NOMO-1 treated with DMSO at 0.1 percent for 48 hours (cell line): Measurements from ENCODE around the gene NOS1.

Experiments
- DNase-seq: peaks from one replicate; lab custom pipeline; 2025; ENCODE audit not compliant: unreplicated experiment; lab: John Stamatoyannopoulos, UW

Gene NOS1

DNA sequence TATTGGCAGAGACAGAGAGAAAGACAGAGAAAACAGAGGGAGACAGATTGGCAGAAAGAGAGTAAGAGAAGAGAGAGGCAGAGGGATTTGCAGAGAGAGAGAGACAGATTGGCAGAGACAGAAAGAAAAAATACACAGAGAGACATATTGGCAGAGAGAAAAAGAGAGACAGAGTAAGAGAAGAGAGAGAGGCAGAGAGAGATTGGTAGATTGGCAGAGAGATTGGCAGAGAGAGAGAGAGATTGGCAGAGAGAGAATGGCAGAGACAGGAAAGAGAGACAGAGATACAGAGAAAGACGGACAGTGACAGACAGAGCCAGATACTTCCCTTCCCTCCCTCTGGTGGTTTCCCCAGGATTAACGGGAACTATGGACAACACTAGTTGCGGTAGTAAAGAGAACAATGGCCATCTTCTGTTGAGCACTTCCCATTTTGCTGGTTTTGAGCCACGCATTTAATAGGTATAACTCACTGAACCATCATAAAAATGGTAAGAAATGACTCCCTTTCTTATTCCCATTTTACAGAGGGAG is 2.6 kb upstream of the NOS1 start:
- DNase-seq: no peak

GRCh38 chr12:117363056-117363662 is 1.7 kb upstream of the NOS1 start:
- no peak for DNase-seq

DNA sequence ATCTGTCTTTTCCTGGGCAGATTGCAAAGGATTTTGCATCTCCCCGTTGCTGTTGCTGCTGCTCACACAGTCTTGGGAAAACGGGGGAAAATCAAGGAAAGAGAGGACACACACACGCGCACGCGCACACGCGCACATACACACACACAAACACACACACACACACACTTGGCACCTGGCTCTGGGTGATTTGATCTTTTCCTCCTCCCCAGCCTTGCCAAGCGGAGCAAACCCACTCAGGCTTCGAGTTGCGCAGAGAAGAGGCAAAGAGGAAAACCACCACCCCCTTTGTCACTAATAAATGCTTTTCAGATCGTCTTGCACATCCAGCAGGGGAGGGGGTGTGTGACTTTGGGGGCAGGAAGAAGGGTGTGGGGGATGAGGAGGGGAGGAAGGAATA is 965 bp upstream of the NOS1 start:
- no peak for DNase-seq

DNA sequence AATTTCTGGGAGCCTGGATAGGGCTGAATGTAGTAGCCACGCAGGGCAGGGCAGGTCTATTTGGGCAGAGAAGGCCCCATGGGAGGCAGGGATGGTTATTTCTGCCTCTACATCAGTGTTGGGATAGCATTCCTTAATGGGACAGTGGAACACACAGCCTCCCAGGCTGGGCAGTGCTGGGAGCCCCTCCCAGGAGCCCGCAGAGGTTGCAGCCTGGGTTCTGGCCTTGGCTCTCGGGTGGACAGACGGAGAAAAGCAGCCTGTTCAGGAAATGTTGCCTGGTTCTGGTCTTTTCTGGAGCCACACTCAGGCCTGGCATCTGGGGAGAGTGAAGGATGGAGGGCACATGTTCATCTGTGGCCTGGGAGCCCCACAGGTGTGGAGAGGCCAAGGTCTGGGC is 479 bp upstream of the NOS1 start:
- no peak for DNase-seq

DNA sequence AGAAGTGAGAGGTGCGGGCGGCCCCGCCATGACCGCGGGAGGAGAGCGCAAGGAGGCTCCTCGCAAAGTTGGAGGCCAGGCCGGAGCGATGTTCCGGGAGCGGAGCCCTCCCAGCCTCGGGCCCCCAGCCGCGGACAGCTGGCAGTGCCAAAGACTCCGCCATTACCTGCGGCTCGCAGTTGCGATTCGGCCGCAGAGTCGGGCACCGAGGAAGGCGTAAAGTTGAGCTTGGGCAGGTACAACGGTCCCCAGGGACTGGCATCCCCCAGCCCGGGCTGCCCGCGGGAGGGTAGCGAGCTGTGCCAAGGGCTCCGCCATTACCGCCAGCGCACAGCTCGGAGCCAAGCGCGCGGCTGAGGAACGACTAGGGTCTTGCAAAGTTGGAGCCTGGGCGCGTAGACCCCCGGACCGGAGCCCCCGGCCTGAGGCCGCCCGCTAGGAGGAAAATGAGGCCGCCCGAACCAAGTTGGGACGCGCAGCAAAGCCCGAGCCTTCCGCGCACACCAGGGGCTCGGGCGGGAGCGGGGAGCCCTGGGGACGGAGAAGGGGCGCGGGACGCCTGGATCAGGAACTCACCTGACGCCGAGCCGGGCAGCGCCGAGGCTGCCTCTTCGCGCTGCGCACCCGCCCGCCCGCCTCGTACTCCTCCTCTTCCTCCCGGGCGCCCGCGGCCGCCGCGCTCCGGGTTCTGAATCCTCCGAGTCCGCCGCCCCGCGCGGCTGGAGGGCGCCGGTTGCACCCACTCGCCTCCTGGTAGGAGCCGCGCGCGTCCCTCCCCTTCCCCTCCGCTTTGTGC is 677 bp downstream of the NOS1 start:
- no peak for DNase-seq

DNA sequence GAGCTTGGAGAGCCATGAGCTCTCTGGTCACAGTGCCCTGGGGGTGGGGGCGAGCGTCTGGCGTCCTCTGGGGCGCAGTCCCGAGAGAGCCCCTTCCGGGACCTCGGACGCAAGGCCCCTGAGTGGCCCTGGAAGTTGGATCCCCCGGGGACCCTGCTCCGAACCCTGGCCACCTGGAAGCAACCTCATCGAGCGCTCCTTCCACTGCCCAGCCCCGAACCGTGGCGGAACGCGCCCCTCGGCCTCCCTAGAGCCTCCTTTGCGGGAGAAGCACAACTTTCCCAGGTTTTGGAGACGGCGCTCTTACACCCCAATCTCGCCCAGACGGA is 1.2 kb downstream of the NOS1 start:
- no peak for DNase-seq

GRCh38 chr12:117359029-117359845 is 2.2 kb downstream of the NOS1 start:
- no peak for DNase-seq

- no peak for DNase-seq
Measured at GRCh38 chr12:117356048-117356447, 5.4 kb downstream of the NOS1 start.

GRCh38 chr12:117352883-117353282 is 8.5 kb downstream of the NOS1 start:
- no peak for DNase-seq

- peak; percentile 55 for DNase-seq
Measured at GRCh38 chr12:117352206-117352605, 9.2 kb downstream of the NOS1 start.

DNA sequence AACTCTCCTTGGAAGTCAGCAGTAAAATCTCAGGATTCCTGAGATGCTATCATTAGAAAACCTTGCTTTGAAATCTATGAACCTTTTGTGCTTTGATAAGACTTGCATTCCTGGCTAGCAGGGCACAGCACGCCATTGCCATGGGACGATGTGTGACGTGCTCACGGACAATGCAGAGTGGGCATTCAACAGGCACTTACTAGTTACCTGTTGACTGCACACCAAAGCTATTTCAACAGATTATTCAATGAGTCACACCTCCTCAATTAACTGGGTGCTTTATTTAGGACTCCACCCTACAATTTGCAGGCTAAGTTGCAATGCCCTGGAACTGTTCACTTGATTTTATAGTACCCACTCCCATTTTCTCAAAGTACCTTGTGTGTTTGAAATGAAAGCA is 11.3 kb downstream of the NOS1 start:
- no peak for DNase-seq

GRCh38 chr12:117347588-117347987 is 13.8 kb downstream of the NOS1 start:
- DNase-seq: peak; percentile 18

DNA sequence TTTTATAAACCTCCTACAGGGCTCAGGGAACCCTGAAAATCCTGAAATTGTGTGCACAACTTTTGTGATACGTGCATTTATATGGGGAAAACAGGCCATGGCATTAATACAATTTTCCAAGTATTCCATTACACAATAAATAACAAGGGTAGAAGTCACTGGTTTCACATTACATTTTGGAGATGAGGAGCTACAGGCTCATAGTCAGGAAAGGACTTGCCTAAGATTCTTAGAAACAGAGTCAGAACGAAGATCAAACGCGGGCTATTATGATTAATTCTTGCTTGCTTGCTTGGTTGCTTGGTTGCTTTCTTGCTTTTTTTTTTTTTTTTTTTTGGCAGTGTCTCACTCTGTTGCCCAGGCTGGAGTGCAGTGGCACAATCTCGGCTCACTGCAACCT is 16.7 kb downstream of the NOS1 start:
- DNase-seq: no peak

DNA sequence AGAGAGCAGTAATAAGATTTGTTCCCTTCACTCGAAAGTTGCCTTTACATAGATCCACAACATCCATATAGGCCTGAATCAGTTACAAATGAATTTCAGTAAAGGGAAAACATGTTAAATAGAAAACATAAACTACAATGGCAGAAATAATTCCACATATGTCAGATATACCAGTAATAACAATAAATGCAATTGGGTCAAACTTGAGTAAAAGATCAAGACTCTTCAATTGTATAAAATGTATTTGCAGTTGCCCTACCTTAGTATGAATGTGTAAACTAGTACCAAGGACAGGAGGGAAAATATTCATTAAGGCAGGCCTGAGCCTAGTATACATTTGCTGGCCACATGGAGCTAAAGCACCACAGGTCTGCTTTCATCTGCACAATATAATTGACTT is 17.6 kb downstream of the NOS1 start:
- DNase-seq: no peak

GRCh38 chr12:117343296-117343695 is 18.1 kb downstream of the NOS1 start:
- peak; percentile 44 for DNase-seq

DNA sequence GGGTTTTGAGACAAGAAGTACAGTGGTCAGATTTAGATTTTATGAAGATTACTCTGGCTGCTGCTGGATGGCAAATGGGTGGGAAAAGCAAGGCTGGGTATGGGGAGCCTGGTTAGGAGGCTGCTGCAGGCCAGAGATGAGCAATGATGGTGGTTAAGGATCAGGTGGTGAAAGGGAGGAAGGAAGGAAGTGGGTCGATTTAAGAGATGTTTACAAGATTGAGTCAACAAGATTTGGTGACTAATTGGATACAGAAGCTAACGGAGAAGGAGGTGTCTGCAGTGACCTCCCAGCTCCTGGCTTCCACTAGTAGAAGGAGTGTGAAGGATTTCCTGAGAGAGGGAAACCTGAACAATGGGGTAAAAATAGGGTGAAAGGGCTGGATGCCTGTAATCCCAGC is 18.7 kb downstream of the NOS1 start:
- DNase-seq: peak; percentile 67

DNA sequence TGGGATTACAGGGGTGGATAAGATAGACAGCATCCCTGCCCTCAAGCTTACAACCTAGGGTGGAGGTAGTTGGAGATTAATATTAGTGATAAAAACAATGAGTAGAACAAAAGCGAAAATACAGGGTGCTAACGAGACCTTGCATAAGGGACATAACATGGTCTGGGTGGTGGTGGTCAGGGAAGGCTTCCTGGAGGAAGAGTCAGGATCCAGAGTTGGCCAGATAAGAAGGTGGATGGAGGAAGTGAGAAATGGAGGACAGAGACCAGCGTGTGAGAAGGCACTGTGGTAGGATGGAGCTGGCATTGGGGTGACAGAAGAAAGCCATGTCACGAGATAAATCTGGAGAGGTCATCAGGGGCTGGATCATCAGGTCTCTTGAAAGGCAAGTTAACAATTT is 19.2 kb downstream of the NOS1 start:
- no peak for DNase-seq

DNA sequence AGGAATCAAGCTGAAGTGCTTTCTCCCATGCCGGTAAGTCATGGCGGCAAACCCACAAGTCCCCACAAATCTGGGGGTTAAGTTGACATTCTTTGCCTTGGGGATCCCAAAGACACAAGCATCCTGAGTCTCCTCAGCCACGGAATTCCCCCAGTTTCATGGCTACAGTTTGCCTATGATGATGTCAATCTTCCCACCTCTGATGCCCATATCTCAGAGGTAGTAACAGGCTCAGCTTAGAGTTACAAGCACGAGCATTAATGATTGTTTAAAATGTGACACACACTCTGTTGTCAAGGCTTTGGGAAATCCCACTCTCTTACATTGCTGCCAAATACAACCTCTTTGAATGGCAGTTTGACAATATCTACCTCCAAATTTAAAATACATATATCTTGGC is 22.3 kb downstream of the NOS1 start:
- DNase-seq: no peak

DNA sequence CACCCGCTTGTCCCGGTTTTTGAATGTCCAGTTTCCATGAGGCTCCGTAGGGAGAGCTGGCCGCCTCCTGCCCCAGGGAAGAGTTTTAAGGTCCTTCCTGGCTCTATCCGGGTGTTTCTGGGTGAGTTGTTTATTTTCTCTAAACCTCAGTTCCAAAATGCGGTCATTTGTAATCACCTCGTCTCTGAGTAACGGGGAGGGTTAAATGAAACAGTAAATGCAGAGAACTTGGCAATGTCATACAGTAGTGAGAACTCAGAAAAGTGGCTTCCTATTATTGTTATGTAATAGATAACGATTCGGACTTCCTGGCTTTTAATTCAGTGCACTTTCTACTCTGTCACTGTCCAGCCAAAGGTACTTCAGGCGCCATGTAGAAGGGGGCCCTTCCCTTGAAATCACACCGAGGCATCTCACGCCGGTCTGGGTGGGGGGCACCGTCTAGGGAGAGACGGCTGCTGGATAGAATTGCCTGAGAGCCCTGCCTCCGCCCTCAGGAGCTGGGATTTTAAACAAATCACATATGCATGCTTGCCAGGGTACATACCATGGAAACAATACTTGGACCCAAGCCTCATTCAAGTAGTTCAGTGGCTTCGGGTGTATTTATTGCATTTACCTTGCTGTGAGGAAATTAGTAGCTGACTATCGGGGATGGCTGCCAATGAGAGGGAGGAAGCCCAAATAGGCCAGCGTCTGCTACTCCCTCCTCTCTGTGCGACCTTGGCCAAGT is 26.4 kb downstream of the NOS1 start:
- DNase-seq: peak; percentile 80

DNA sequence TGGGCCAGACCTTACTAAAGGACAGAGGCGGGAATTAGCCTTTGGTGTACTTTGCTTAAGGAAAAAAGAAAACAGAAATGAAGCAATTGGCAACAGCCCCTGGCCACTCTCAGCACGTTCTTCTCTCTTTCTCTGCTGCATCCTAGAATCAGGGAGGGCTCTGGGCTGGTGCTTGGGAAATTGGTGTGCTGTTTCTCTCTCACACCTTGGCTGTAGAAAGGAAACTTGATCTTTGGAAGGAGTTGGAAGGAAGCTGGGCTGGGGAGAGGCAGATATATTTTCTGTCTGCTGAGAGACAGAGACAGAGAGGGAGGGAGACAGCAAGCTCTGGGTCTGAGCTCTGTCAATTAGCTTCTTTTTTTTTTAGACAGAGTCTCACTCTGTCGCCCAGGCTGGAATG is 27.4 kb downstream of the NOS1 start:
- DNase-seq: no peak

GRCh38 chr12:117333331-117333881 is 28.0 kb downstream of the NOS1 start:
- peak; percentile 90 for DNase-seq
